Activated CD8-positive, alpha-beta T cell treated with anti-CD3 and anti-CD28 coated beads for 36 hours (primary cell): Measurements from ENCODE around the gene GPR156. TPM values are rescaled to one million over a fixed set of nuclear protein-coding genes. Genes with fewer than 3 reads are reported as not detected.

Experiments used
- ATAC-seq: fragments of 200-7000 bp; cut with Tn5 transposase; one replicate; pipeline ENCODE4 v1.10.0; 2021; ENCODE audit warnings: mild to moderate bottlenecking, moderate library complexity
- CTCF ChIA-PET: fragments of 350-600 bp; sonication (Branson Sonifier 250); formaldehyde crosslinking; loops from one replicate; lab custom pipeline; 2021; ENCODE audit warnings: antibody characterized with exemption; lab: Charles Lee
- POLR2A ChIA-PET: fragments of 350-600 bp; sonication (Branson Sonifier 250); formaldehyde crosslinking; loops from one replicate; lab custom pipeline; 2021; ENCODE audit warnings: antibody characterized with exemption; lab: Charles Lee
- DNase-seq: peaks from one replicate; pipeline ENCODE4 v3.0.0-alpha.2; 2020
- H3K27ac Mint-ChIP-seq: one replicate; pipeline ENCODE4 v1.8.0; 2021; ENCODE audit warnings: mild to moderate bottlenecking, mixed read lengths
- H3K27me3 Mint-ChIP-seq: one replicate; pipeline ENCODE4 v1.8.0; 2021; ENCODE audit warnings: mixed read lengths
- H3K36me3 Mint-ChIP-seq: one replicate; pipeline ENCODE4 v1.8.0; 2021; ENCODE audit warnings: low read depth, mixed read lengths
- H3K4me1 Mint-ChIP-seq: one replicate; pipeline ENCODE4 v1.8.0; 2021; ENCODE audit warnings: low read depth, mixed read lengths
- H3K4me3 Mint-ChIP-seq: one replicate; pipeline ENCODE4 v1.8.0; 2021; ENCODE audit warnings: mild to moderate bottlenecking, moderate library complexity, mixed read lengths
- H3K9me3 Mint-ChIP-seq: one replicate; pipeline ENCODE4 v1.8.0; 2021; ENCODE audit warnings: mixed read lengths
- CTCF ChIP-seq: fragments of 200-600 bp; IDR thresholded peaks from one replicate; pipeline ENCODE4 v1.8.0; 2022; ENCODE audit warnings: antibody characterized with exemption, mild to moderate bottlenecking
- intact Hi-C: fragments of 100-400 bp; cut with micrococcal nuclease; formaldehyde crosslinking; loops from one replicate; pipeline ENCODE4 v1.10.0; 2022
- total RNA-seq, 2 experiments: library from RNA; stranded (reverse); gene quantifications; one replicate each; pipeline ENCODE4 v1.2.3, GENCODE V29; 2021

The GPR156 gene
- total RNA-seq, 2 experiments from 2014 or later = not detected

DNA sequence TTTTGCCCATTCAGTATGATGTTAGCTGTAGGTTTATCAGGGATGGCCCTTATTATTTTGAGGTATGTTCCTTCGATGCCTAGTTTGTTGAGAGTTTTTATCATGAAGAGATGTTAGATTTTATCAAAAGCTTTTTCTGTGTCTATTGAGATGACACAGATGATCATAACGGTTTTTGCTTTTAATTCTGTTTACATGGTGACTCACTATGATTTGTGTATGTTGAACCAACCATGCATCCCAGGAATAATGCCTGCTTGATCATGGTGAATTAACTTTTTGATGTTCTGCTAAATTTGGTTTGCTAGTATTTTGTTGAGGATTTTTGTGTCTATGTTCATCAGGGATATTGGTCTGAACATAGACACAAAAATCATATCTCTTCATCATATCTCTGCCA is 8.3 kb downstream of the GPR156 start:
- H3K4me1 Mint-ChIP-seq = no peaks in the 10 kb centered on the region
- no peak for DNase-seq
- H3K4me3 Mint-ChIP-seq = no peak overlapping the region
- CTCF ChIA-PET = no interaction called here
- POLR2A ChIA-PET = no interaction called here
- no peak for ATAC-seq
- intact Hi-C loops = no loop called here
- no peaks in the 10 kb centered on the region for H3K36me3 Mint-ChIP-seq
- no peak overlapping the region for H3K27ac Mint-ChIP-seq
- TF ChIP-seq CTCF = no peak
- no peaks in the 10 kb centered on the region for H3K9me3 Mint-ChIP-seq
- peaks cover 36% of the 10 kb centered on the region for H3K27me3 Mint-ChIP-seq

- no peak for ATAC-seq
- Mint-ChIP-seq H3K9me3 (no peaks in the 10 kb centered on the region), H3K27me3 (peaks cover 27% of the 10 kb centered on the region), H3K4me1 (no peaks in the 10 kb centered on the region), H3K27ac (no peak overlapping the region), H3K4me3 (no peak overlapping the region), H3K36me3 (no peaks in the 10 kb centered on the region)
- DNase-seq = no peak
- ChIA-PET CTCF (no interaction called here), POLR2A (no interaction called here)
- no peak for TF ChIP-seq CTCF
- intact Hi-C loops = no loop called here
Observed at GRCh38 chr3:120275618-120276017, 9.4 kb downstream of the GPR156 start.

DNA sequence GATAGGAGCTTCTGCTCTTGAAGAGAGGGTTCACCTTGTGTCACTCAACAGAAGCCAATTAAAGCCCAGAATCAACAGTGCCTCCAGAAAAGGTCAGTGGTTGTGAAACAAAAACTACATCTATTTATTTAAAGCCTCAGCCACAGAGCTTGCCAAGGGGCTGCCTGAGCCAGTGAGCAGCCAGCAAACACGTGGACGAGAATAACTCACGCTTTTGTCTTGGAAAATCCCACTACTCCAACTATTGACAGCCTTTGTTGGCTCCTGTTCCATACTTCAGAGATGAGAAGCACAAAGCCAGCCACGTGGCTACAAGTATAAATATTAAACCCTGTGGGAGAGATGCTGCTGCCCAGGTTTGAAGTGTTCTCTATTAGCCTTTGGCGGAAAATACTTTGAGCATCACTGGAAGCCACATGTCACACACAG is 10.3 kb downstream of the GPR156 start:
- Mint-ChIP-seq H3K27me3 (peaks cover 25% of the 10 kb centered on the region), H3K36me3 (no peaks in the 10 kb centered on the region), H3K27ac (no peak overlapping the region), H3K4me3 (no peak overlapping the region), H3K9me3 (no peaks in the 10 kb centered on the region), H3K4me1 (no peaks in the 10 kb centered on the region)
- ChIA-PET CTCF (no interaction called here), POLR2A (no interaction called here)
- no peak for ATAC-seq
- no peak for DNase-seq
- TF ChIP-seq CTCF = no peak
- intact Hi-C loops = no loop called here

- no peak overlapping the region for H3K4me3 Mint-ChIP-seq
- ChIA-PET POLR2A (no interaction called here), CTCF (interaction anchor here (1.6 kb wide), 1 partner anchor 145 kb away, joined by 5 read pairs; no protein-coding TSS in a partner anchor)
- no peak overlapping the region for H3K27ac Mint-ChIP-seq
- no peak for ATAC-seq
- TF ChIP-seq CTCF = no peak
- intact Hi-C loops = no loop called here
- peaks cover 13% of the 10 kb centered on the region for H3K27me3 Mint-ChIP-seq
- DNase-seq = no peak
- H3K9me3 Mint-ChIP-seq = no peaks in the 10 kb centered on the region
- no peaks in the 10 kb centered on the region for H3K36me3 Mint-ChIP-seq
- H3K4me1 Mint-ChIP-seq = no peaks in the 10 kb centered on the region
Observed at GRCh38 chr3:120272286-120272685, 12.7 kb downstream of the GPR156 start.

GRCh38 chr3:120265989-120266388 is 19.0 kb downstream of the GPR156 start:
- H3K27me3 Mint-ChIP-seq = peaks cover 11% of the 10 kb centered on the region

More at GRCh38 chr3:120265989-120266388, 19.0 kb downstream of the GPR156 start:
- H3K36me3 Mint-ChIP-seq = no peaks in the 10 kb centered on the region
- no peak for ATAC-seq
- no peak for DNase-seq
- no peaks in the 10 kb centered on the region for H3K4me1 Mint-ChIP-seq
- CTCF ChIA-PET = no interaction called here
- no peak for TF ChIP-seq CTCF
- intact Hi-C loops = no loop called here
- H3K4me3 Mint-ChIP-seq = no peak overlapping the region
- no peak overlapping the region for H3K27ac Mint-ChIP-seq
- no peaks in the 10 kb centered on the region for H3K9me3 Mint-ChIP-seq
- POLR2A ChIA-PET = no interaction called here
